GM12864 (cell line): ENCODE results near the gene BBX.

ENCODE experiments used
- DNase-seq: peaks from one replicate; pipeline ENCODE4 v3.0.0-alpha.2; 2011; ENCODE audit warnings: low read depth
- H3K4me3 ChIP-seq: 2 replicates; pipeline ENCODE4 v1.5.1; 2011; ENCODE audit warnings: mild to moderate bottlenecking, low read depth, low read length, control low read depth
- TF ChIP-seq, protein P1 (sequence below): IDR thresholded peaks from 2 replicates; pipeline ENCODE4 v1.5.1; 2011; ENCODE audit warnings: low read depth, mild to moderate bottlenecking, moderate library complexity, low read length, control low read depth, inconsistent platforms; ENCODE audit errors: missing control alignments

BBX gene

DNA sequence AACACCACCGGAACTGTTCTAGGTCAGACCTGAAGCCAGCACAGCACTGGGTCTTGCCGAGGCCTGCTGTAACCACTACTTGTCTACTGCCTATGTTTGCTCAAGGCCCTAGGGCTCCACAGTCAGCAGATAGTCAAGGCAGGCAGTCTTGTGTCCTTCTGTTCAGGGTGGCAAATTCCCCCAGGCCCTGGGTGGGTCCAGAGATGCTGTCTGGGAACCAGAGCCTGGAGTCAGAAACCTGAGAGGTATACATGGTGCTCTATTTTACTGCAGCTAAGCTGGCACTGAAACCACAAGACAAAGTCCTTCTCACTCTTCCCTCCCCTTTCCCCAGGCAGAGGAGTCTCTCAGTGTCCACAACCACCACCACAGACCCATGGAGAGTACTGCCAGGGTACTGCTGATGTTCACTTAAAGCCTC, 89.9 kb downstream of the BBX start:
- DNase-seq, result no peak
- no peak overlapping the region for H3K4me3 ChIP-seq
- TF ChIP-seq, protein P1, sequence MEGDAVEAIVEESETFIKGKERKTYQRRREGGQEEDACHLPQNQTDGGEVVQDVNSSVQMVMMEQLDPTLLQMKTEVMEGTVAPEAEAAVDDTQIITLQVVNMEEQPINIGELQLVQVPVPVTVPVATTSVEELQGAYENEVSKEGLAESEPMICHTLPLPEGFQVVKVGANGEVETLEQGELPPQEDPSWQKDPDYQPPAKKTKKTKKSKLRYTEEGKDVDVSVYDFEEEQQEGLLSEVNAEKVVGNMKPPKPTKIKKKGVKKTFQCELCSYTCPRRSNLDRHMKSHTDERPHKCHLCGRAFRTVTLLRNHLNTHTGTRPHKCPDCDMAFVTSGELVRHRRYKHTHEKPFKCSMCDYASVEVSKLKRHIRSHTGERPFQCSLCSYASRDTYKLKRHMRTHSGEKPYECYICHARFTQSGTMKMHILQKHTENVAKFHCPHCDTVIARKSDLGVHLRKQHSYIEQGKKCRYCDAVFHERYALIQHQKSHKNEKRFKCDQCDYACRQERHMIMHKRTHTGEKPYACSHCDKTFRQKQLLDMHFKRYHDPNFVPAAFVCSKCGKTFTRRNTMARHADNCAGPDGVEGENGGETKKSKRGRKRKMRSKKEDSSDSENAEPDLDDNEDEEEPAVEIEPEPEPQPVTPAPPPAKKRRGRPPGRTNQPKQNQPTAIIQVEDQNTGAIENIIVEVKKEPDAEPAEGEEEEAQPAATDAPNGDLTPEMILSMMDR, result no peak

GRCh38 chr3:107619549-107619948, 96.8 kb downstream of the BBX start:
- TF ChIP-seq, protein P1, result no peak
- no peak for DNase-seq
- H3K4me3 ChIP-seq, result no peak overlapping the region

- no peak for DNase-seq
- H3K4me3 ChIP-seq, result no peak overlapping the region
- TF ChIP-seq, protein P1, result no peak
These were observed 97.8 kb downstream of the BBX start for GRCh38 chr3:107620534-107620933.

DNA sequence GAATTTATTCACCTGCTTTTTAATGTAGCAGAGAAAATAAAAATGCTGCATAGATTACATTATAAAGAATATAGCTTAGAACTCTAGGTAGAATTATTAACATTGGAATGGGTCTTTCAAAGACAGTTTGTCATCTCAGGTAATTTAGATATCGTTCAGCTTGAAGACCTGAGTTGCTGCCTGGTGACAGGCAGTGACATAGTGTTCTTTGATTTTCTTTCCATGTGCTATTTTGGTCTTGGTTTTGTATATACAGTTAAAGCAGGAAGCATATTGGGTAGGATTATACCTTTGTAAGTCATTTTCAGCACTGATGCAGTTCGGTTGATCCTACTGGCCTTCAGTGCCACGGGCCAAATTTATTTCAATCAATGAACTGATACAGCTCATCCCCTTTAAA, 98.7 kb downstream of the BBX start:
- no peak overlapping the region for H3K4me3 ChIP-seq
- DNase-seq, result no peak
- TF ChIP-seq, protein P1, result no peak

DNA sequence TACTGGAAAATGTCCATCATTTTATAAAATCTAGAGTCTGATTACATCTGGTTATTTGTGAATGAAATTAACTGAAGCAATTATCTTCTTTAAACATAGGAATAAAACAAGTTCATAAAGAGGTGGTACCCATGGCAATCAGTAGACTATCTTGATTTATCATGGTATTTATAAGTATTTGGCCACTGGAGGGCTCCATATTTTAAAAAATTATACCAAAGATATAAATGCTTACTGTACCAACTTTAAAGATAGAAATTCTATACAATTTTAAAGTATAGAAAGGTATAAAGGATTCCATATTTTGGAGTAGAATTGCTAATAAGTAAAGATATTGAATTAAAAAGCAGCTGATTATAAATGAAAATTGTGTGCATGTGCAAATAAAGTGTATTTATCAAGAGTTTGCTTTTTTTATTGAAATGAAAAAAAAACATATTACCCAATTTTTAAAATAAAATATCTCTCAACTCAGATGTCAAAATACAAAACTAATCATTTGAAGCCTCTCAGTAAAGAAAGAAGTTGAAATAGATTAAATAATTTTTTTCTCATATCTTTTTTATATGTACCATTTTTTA, 105.3 kb downstream of the BBX start:
- no peak overlapping the region for H3K4me3 ChIP-seq
- no peak for DNase-seq

GRCh38 chr3:107629566-107629965, 106.8 kb downstream of the BBX start:
- DNase-seq, result no peak
- TF ChIP-seq, protein P1, result no peak
- H3K4me3 ChIP-seq, result no peak overlapping the region

More for the DNA sequence above, 105.3 kb downstream of the BBX start:
- TF ChIP-seq, protein P1, result no peak

GRCh38 chr3:107630779-107631178, 108.0 kb downstream of the BBX start:
- TF ChIP-seq, protein P1, result no peak
- DNase-seq, result no peak
- H3K4me3 ChIP-seq, result no peak overlapping the region
